GM12801 (cell line): ENCODE data around the gene OR10C1.

Source experiments
- CTCF ChIP-seq: IDR thresholded peaks from one replicate; pipeline ENCODE4 v1.5.1; 2011; ENCODE audit warnings: control low read depth; ENCODE audit not compliant: insufficient read length; ENCODE audit errors: extremely low read depth

Gene OR10C1

GRCh38 chr6:29424575-29424974, 14.5 kb upstream of the OR10C1 start:
- no peak for TF ChIP-seq CTCF

DNA sequence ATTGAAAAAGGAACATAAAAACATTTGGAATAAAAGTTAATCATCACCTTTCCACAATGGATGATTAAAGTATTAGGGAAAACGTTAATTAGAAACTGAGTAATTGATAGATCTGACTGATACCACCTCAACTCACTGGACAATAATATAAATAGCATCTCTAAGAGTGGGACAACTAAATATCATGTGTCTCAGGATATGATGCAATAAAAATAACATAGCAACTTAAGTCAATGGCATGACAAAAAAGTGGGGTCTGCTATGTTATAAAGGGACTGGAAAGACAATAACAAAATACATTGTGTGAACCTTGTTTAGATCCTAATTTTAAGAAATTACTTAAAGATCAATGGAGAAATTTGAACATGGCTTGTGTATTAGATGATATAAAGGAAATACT, 14.0 kb upstream of the OR10C1 start:
- no peak for TF ChIP-seq CTCF

- no peak for TF ChIP-seq CTCF
Observed at GRCh38 chr6:29426654-29427053, 12.5 kb upstream of the OR10C1 start.

- TF ChIP-seq CTCF: no peak
Observed at GRCh38 chr6:29442719-29443118, 3.6 kb downstream of the OR10C1 start.

DNA sequence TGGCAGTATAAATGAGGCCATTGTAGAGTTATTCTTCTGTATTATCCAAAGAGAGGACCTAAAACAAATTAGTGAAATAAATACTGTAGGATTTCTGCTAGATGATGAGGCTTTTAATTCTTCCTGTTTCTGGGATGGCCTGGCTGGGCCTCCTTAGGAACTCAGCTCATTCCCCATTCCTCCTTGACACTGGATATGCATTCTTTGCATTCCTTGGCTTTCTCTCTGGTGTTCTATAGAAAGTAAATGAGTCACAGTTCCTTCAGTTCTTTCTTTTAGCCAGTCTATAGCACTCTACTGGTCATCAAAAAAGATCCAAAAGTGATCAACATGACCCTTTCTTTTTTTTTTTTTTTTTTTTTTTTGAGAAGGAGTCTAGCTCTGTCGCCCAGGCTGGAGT, 8.6 kb downstream of the OR10C1 start:
- TF ChIP-seq CTCF: no peak

GRCh38 chr6:29451471-29452193, 12.5 kb downstream of the OR10C1 start:
- no peak for TF ChIP-seq CTCF

DNA sequence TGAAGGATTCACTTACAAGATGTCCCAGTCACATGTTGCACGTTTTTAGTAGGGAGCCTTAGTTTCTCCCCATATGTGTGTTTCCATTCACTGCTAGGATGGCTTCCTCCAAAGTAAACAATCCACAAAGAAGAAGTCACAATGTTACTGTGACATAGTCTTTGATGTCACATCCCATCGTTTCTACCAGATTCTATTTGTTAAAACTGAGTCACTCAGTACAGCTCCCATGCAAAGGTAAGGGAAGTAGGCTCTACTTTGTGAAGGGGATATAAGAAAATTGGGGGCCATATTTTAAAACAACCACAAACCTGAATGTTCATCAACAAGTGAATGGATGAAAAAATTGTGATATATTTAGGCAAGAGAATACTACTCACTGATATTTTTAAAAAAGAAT, 17.9 kb downstream of the OR10C1 start, which contains the start of the genes OR11A1 and OR2H1:
TSS of gene OR11A1 (minus strand) at position 101 of the 400 bp plus-strand sequence. CDS start 29,430 bp downstream, outside the sequence.
TSS of gene OR2H1 (plus strand) at position 185 of the 400 bp plus-strand sequence. CDS start 4,615 bp downstream, outside the sequence.
- no peak for TF ChIP-seq CTCF
